HEK293 (cell line): Measurements from ENCODE around the gene ARHGAP15.

Experiments used
- CTCF ChIP-seq: fragments of 450-650 bp; formaldehyde crosslinking; IDR thresholded peaks from 2 replicates; pipeline ENCODE4 v1.5.1; 2016; ENCODE audit warnings: missing biosample characterization, missing genetic modification characterization
- TCF7L2 ChIP-seq: IDR thresholded peaks from 2 replicates; pipeline ENCODE4 v1.6.1; 2011; ENCODE audit warnings: low read depth, mild to moderate bottlenecking, inconsistent platforms, low read length, moderate library complexity, borderline replicate concordance
- TRIM28 ChIP-seq: IDR thresholded peaks from 2 replicates; pipeline ENCODE4 v1.6.1; 2011; ENCODE audit warnings: low read length, control low read depth, borderline replicate concordance
- ZNF629 ChIP-seq: fragments of 450-650 bp; formaldehyde crosslinking; IDR thresholded peaks from 2 replicates; pipeline ENCODE4 v1.5.1; 2017; ENCODE audit warnings: missing biosample characterization, missing genetic modification characterization
- ZNF660 ChIP-seq: fragments of 450-650 bp; IDR thresholded peaks from 2 replicates; pipeline ENCODE4 v1.5.1; 2018; ENCODE audit warnings: missing biosample characterization, mild to moderate bottlenecking, missing genetic modification characterization
- ZNF747 ChIP-seq: fragments of 450-650 bp; formaldehyde crosslinking; IDR thresholded peaks from 2 replicates; pipeline ENCODE4 v1.5.1; 2016; ENCODE audit warnings: missing biosample characterization, missing genetic modification characterization

GRCh38 chr2:143762176-143762928, 633.1 kb downstream of the ARHGAP15 start:
- no peak for TF ChIP-seq TCF7L2
- TF ChIP-seq ZNF660 (tag by site-specific recombination): no peak
- no peak for TF ChIP-seq CTCF
- TF ChIP-seq ZNF747 (tag by site-specific recombination): no peak
- TF ChIP-seq ZNF629 (tag by site-specific recombination): no peak
- no peak for TF ChIP-seq TRIM28
